ENCODE data around the gene OR10G8. TPM values are rescaled to one million over a fixed set of nuclear protein-coding genes. Genes with fewer than 3 reads are reported as not detected.
A peak's percentile ranks its signal among the peaks of the same experiment; 100 is the strongest.

The OR10G8 gene
- total RNA-seq, 2 experiments from 2014 or later: not detected

- intact Hi-C loops (cut with micrococcal nuclease; ENCODE audit: unreplicated experiment): no loop called here
- POLR2A ChIA-PET: interaction anchor here (1.1 to 1.5 kb wide), 2 partner anchors 15 to 28 kb away, joined by 3 read pairs; partner anchors contain the start of gene OR10G7
- no peaks in the 10 kb centered on the region for H3K9me2 ChIP-seq (ENCODE audit: insufficient read depth, low read length)
- H3K9me3 ChIP-seq (ENCODE audit: low read length): no peaks in the 10 kb centered on the region
- BruUV-seq (replicated peaks): no TSS peak
- H3K27ac ChIP-seq (ENCODE audit: low read depth, low read length, poor library complexity, severe bottlenecking): no peak overlapping the region
- TF ChIP-seq CTCF (conservative IDR thresholded peaks at IDR 0.05; ENCODE audit: low read length): no peak
- no peak for TF ChIP-seq EZH2phosphoT487 (IDR thresholded peaks at IDR 0.05; ENCODE audit: borderline replicate concordance, low read depth, low read length)
- DNase-seq (ENCODE audit: low spot score): no peak
- H3K4me1 ChIP-seq (ENCODE audit: insufficient read depth, low read length, poor library complexity, severe bottlenecking): peaks cover 21% of the 10 kb centered on the region
- H4K20me1 ChIP-seq (ENCODE audit: insufficient read depth, low read length): no peaks in the 10 kb centered on the region
- H3K4me3 ChIP-seq (ENCODE audit: low read depth, low read length, poor library complexity, severe bottlenecking): no peak overlapping the region
- H2AFZ ChIP-seq (ENCODE audit: low read length): no peak overlapping the region
- CTCF ChIA-PET (ENCODE audit: unreplicated experiment): interaction anchor here (0.5 to 0.8 kb wide), 2 partner anchors 126 to 542 kb away, joined by 4 to 5 read pairs; no protein-coding TSS in a partner anchor
- no peak overlapping the region for H3K4me2 ChIP-seq (ENCODE audit: low read length)
- H3K79me2 ChIP-seq (ENCODE audit: insufficient read depth, low read depth, low read length): no peaks in the 10 kb centered on the region
- H3K36me3 ChIP-seq (ENCODE audit: insufficient read depth, low read length): no peaks in the 10 kb centered on the region
Measured at GRCh38 chr11:124068601-124069110, 42.1 kb downstream of the OR10G8 start.

GRCh38 chr11:124069429-124070401 lies 43.1 kb downstream of the OR10G8 start:
- Histone ChIP-seq H4K20me1 (ENCODE audit: insufficient read depth, low read length) (no peaks in the 10 kb centered on the region), H3K9me2 (ENCODE audit: insufficient read depth, low read length) (no peaks in the 10 kb centered on the region), H2AFZ (ENCODE audit: low read length) (peak overlapping the region; percentile 73; the same call in 1 of the 2 replicates), H3K4me1 (ENCODE audit: insufficient read depth, low read length, poor library complexity, severe bottlenecking) (peaks cover 21% of the 10 kb centered on the region), H3K36me3 (ENCODE audit: insufficient read depth, low read length) (no peaks in the 10 kb centered on the region), H3K4me2 (ENCODE audit: low read length) (peak overlapping the region; percentile 54), H3K4me3 (ENCODE audit: low read depth, low read length, poor library complexity, severe bottlenecking) (no peak overlapping the region), H3K27ac (ENCODE audit: low read depth, low read length, poor library complexity, severe bottlenecking) (no peak overlapping the region), H3K9me3 (ENCODE audit: low read length) (no peaks in the 10 kb centered on the region), H3K79me2 (ENCODE audit: insufficient read depth, low read depth, low read length) (no peaks in the 10 kb centered on the region)
- BruUV-seq (replicated peaks): no TSS peak
- ChIA-PET POLR2A (interaction anchor here (0.6 to 1.5 kb wide), 5 partner anchors 13 to 212 kb away, joined by 3 to 5 read pairs (median 3); partner anchors contain the start of gene OR10G7), CTCF (ENCODE audit: unreplicated experiment) (interaction anchor here (0.8 kb wide), 1 partner anchor 125 kb away, joined by 4 read pairs; no protein-coding TSS in a partner anchor)
- intact Hi-C loops (cut with micrococcal nuclease; ENCODE audit: unreplicated experiment): loop anchor here (2.0 to 5.0 kb wide), 3 partner anchors 329 to 518 kb away; partner anchors contain the start of gene ZNF202
- peak; percentile 72 for DNase-seq (ENCODE audit: low spot score)
- TF ChIP-seq EZH2phosphoT487 (IDR thresholded peaks at IDR 0.05; ENCODE audit: borderline replicate concordance, low read depth, low read length) (no peak), CTCF (conservative IDR thresholded peaks at IDR 0.05; ENCODE audit: low read length) (peak; percentile 81)
